Peyer's patch (tissue), 4 donors: Measurements from ENCODE around the gene PMEL.

Source experiments
- POLR2A ChIP-seq, 2 donors: fragments of 450-650 bp; IDR thresholded peaks; one replicate each; pipeline ENCODE4 v1.5.1; 2017; ENCODE audit warnings: antibody characterized with exemption in 2 of 2, mild to moderate bottlenecking in 2 of 2, moderate library complexity in 2 of 2
- TF ChIP-seq, protein P1 (sequence below), 6 experiments: fragments of 450-650 bp in 4 of 6; fragments of 200-600 bp in 2 of 6; sonication (generic) in 1 of 6; IDR thresholded peaks; one replicate each; pipeline ENCODE4 v1.5.1; 2017 to 2019; ENCODE audit warnings: antibody characterized with exemption in 6 of 6, mild to moderate bottlenecking in 3 of 6, moderate library complexity in 1 of 6

DNA sequence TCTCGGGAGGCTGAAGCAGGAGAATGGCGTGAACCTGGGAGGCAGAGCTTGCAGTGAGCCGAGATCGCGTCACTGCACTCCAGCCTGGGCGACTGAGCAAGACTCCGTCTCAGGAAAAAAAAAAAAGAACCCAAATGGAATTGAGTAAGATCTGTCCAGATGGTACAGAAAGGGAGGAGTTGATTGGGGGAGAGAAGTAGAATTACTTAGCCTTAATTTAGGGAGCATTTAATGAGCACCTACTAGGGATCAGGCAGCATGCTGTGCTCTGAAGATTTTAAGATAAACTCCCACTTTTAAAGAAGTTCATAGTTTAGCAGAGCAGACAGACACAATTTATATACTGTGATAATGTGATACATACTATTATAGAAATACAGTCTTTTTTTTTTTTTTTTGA is 12.6 kb upstream of the PMEL start:
- TF ChIP-seq, protein P1, sequence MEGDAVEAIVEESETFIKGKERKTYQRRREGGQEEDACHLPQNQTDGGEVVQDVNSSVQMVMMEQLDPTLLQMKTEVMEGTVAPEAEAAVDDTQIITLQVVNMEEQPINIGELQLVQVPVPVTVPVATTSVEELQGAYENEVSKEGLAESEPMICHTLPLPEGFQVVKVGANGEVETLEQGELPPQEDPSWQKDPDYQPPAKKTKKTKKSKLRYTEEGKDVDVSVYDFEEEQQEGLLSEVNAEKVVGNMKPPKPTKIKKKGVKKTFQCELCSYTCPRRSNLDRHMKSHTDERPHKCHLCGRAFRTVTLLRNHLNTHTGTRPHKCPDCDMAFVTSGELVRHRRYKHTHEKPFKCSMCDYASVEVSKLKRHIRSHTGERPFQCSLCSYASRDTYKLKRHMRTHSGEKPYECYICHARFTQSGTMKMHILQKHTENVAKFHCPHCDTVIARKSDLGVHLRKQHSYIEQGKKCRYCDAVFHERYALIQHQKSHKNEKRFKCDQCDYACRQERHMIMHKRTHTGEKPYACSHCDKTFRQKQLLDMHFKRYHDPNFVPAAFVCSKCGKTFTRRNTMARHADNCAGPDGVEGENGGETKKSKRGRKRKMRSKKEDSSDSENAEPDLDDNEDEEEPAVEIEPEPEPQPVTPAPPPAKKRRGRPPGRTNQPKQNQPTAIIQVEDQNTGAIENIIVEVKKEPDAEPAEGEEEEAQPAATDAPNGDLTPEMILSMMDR (IDR thresholded peaks at IDR 0.05): no peak
- TF ChIP-seq POLR2A (IDR thresholded peaks at IDR 0.05): no peak
